A549 (cell line): Measurements from ENCODE around the gene PUM1. TPM values are rescaled to one million over a fixed set of nuclear protein-coding genes. Genes with fewer than 3 reads are reported as not detected.

Experiments
- ATAC-seq, 2 experiments: fragments of 200-7000 bp in 1 of 2; fragments of >200 bp in 1 of 2; cut with Nextera tagmentation in 1 of 2; cut with Tn5 transposase in 1 of 2; 3 replicates each; pipeline versions ENCODE4 v1.8.0 to v1.9.1; 2018 to 2020; ENCODE audit warnings: mild to moderate bottlenecking in 1 of 2, moderate library complexity in 1 of 2
- CTCF ChIA-PET: fragments of 300-600 bp; sonication (Branson Sonifier 250); formaldehyde crosslinking; extraction: SDS; loops from one replicate; lab custom pipeline; 2021; ENCODE audit warnings: antibody characterized with exemption, inconsistent platforms; lab: Yijun Ruan, JAX
- POLR2A ChIA-PET: fragments of 350-600 bp; formaldehyde crosslinking; extraction: SDS; loops from one replicate; lab custom pipeline; 2021; ENCODE audit warnings: antibody characterized with exemption, inconsistent platforms; lab: Yijun Ruan, JAX
- DNase-seq, 2 experiments: peaks; one replicate each; pipeline versions ENCODE4 v3.0.0 to v3.0.0-alpha.2; 2011 to 2016; ENCODE audit warnings: low read depth in 1 of 2, low spot score in 1 of 2
- FAIRE-seq: peaks from 2 replicates; lab custom pipeline; 2011; peaks lifted over from hg19 to GRCh38; lab: Jason Lieb, UNC
- H3K27ac ChIP-seq, 2 experiments: fragments of >200 bp; sonication (Bioruptor Twin); formaldehyde crosslinking; 3 replicates each; pipeline ENCODE4 v1.5.1; 2016 to 2017
- H3K4me1 ChIP-seq: fragments of >200 bp; sonication (Bioruptor Twin); formaldehyde crosslinking; 3 replicates; pipeline ENCODE4 v1.6.1; 2016
- H3K4me2 ChIP-seq: fragments of >200 bp; sonication (Bioruptor Twin); formaldehyde crosslinking; 3 replicates; pipeline ENCODE4 v1.6.1; 2016
- H3K4me3 ChIP-seq: fragments of >200 bp; sonication (Bioruptor Twin); formaldehyde crosslinking; 3 replicates; pipeline ENCODE4 v1.5.1; 2016
- H3K9me3 ChIP-seq: fragments of >200 bp; sonication (Bioruptor Twin); formaldehyde crosslinking; 3 replicates; pipeline ENCODE4 v1.6.1; 2016
- BCL3 ChIP-seq: fragments of >200 bp; sonication (Bioruptor Twin); formaldehyde crosslinking; IDR thresholded peaks from 3 replicates; pipeline ENCODE4 v1.6.1; 2016
- CBX2 ChIP-seq: fragments of 200-600 bp; sonication (generic); IDR thresholded peaks from 2 replicates; pipeline ENCODE4 v1.6.1; 2016; ENCODE audit warnings: low read depth, mild to moderate bottlenecking, borderline replicate concordance
- E2F6 ChIP-seq: IDR thresholded peaks from 2 replicates; pipeline ENCODE4 v1.6.1; 2012; ENCODE audit warnings: low read depth, borderline replicate concordance
- ESRRA ChIP-seq: fragments of 150-350 bp; IDR thresholded peaks from 2 replicates; pipeline ENCODE4 v1.6.1; 2014; ENCODE audit warnings: mild to moderate bottlenecking, low read length, borderline replicate concordance
- FOSB ChIP-seq: fragments of 250-450 bp; sonication (Bioruptor Pico); IDR thresholded peaks from 2 replicates; pipeline ENCODE4 v1.5.0; 2020; ENCODE audit warnings: mild to moderate bottlenecking, moderate library complexity
- GATA3 ChIP-seq: IDR thresholded peaks from 2 replicates; pipeline ENCODE4 v1.6.1; 2012; ENCODE audit warnings: borderline replicate concordance
- HDAC2 ChIP-seq: fragments of 200-600 bp; sonication (generic); IDR thresholded peaks from 2 replicates; pipeline ENCODE4 v1.6.1; 2016
- HEYL ChIP-seq: fragments of 250-450 bp; sonication (Bioruptor Pico); IDR thresholded peaks from 2 replicates; pipeline ENCODE4 v1.8.0; 2021; ENCODE audit warnings: mild to moderate bottlenecking, moderate library complexity
- HOXA7 ChIP-seq: fragments of 250-450 bp; sonication (Bioruptor Pico); IDR thresholded peaks from 2 replicates; pipeline ENCODE4 v1.5.0; 2020; ENCODE audit warnings: mild to moderate bottlenecking, moderate library complexity
- HOXB13 ChIP-seq: fragments of 250-450 bp; sonication (Bioruptor Pico); IDR thresholded peaks from 2 replicates; pipeline ENCODE4 v1.5.0; 2020; ENCODE audit warnings: low read depth, mild to moderate bottlenecking, moderate library complexity
- JUN ChIP-seq, 2 experiments: fragments of >200 bp; sonication (Bioruptor Twin); formaldehyde crosslinking; IDR thresholded peaks; 2 replicates in 1 of 2; 3 replicates in 1 of 2; pipeline ENCODE4 v1.6.1; 2016 to 2017
- KDM5A ChIP-seq: fragments of 200-600 bp; sonication (generic); IDR thresholded peaks from 2 replicates; pipeline ENCODE4 v1.6.1; 2016; ENCODE audit warnings: antibody characterized with exemption, mild to moderate bottlenecking
- MAFK ChIP-seq: fragments of 450-650 bp; IDR thresholded peaks from 2 replicates; pipeline ENCODE4 v1.6.1; 2014; ENCODE audit not compliant: partially characterized antibody
- MAX ChIP-seq: IDR thresholded peaks from 2 replicates; pipeline ENCODE4 v1.6.1; 2012
- NFE2L2 ChIP-seq: fragments of 150-350 bp; conservative IDR thresholded peaks from 2 replicates; pipeline ENCODE4 v1.6.1; 2014; ENCODE audit warnings: low read length
- NPAS2 ChIP-seq: fragments of 250-450 bp; sonication (Bioruptor Pico); IDR thresholded peaks from 2 replicates; pipeline ENCODE4 v1.8.0; 2022; ENCODE audit warnings: mild to moderate bottlenecking, moderate library complexity, borderline replicate concordance
- POLR2A ChIP-seq: IDR thresholded peaks from 2 replicates; pipeline ENCODE4 v1.6.1; 2012; ENCODE audit warnings: mild to moderate bottlenecking, low read length
- RAD21 ChIP-seq, 2 experiments: fragments of >200 bp in 1 of 2; sonication (Bioruptor Twin) in 1 of 2; formaldehyde crosslinking in 1 of 2; IDR thresholded peaks in 1 of 2; conservative IDR thresholded peaks in 1 of 2; 2 replicates in 1 of 2; 3 replicates in 1 of 2; pipeline ENCODE4 v1.6.1; 2012 to 2018; ENCODE audit warnings: inconsistent platforms in 1 of 2
- RFX5 ChIP-seq: fragments of 450-650 bp; IDR thresholded peaks from 2 replicates; pipeline ENCODE4 v1.7.1; 2014; ENCODE audit warnings: antibody characterized with exemption, mild to moderate bottlenecking, moderate library complexity
- RNF2 ChIP-seq: fragments of 200-600 bp; sonication (generic); IDR thresholded peaks from 2 replicates; pipeline ENCODE4 v1.6.1; 2016; ENCODE audit warnings: low read depth, mild to moderate bottlenecking, antibody characterized with exemption, moderate library complexity, borderline replicate concordance
- SREBF2 ChIP-seq: fragments of 450-650 bp; IDR thresholded peaks from 2 replicates; pipeline ENCODE4 v1.6.1; 2014; ENCODE audit warnings: mild to moderate bottlenecking, moderate library complexity
- TFCP2L1 ChIP-seq: fragments of 250-450 bp; sonication (Bioruptor Pico); IDR thresholded peaks from 2 replicates; pipeline ENCODE4 v1.5.0; 2021; ENCODE audit warnings: mild to moderate bottlenecking
- ZC3H11A ChIP-seq: fragments of 450-650 bp; IDR thresholded peaks from 2 replicates; pipeline ENCODE4 v1.6.1; 2014; ENCODE audit warnings: antibody characterized with exemption, mild to moderate bottlenecking
- WGBS: methylation state at CpG from one replicate; pipeline ENCODE4 v1.1.6; 2017; ENCODE audit errors: missing lambda C conversion rate; 5-methylcytosine and 5-hydroxymethylcytosine counted together
- polyA plus RNA-seq, 4 experiments: library from polyadenylated mRNA; depleted of rRNA in 3 of 4; stranded (reverse); fragments of >200 nt; fragmentation: RNase III in 1 of 4; extraction: RNeasy Plus Mini Kit Qiagen cat#74134 plus additional on column Dnase treatment in 1 of 4; gene quantifications; 2 replicates in 3 of 4; 3 replicates in 1 of 4; pipeline ENCODE4 v1.2.3, GENCODE V29; 2011 to 2017

The PUM1 gene
- polyA plus RNA-seq, 2 of the 4 experiments (the other 2 are of a cell fraction) = 30.2 to 55.3 TPM

GRCh38 chr1:30984991-30985503 is 80.5 kb downstream of the PUM1 start:
- DNase-seq = no peak
- POLR2A ChIA-PET = no interaction called here
- TF ChIP-seq NFE2L2 = no peak
- no peak for TF ChIP-seq GATA3
- Histone ChIP-seq H3K4me1 (peaks cover 23% of the 10 kb centered on the region), H3K4me2 (no peak overlapping the region), H3K9me3 (no peaks in the 10 kb centered on the region), H3K27ac (no peak overlapping the region), H3K4me3 (no peak overlapping the region)
- WGBS = 86% methylated on average over 4 of the region's 4 CpGs
- CTCF ChIA-PET = interaction anchor here (1.1 kb wide), 1 partner anchor 16 kb away, joined by 3 read pairs; no protein-coding TSS in a partner anchor
- FAIRE-seq = no peak
- ATAC-seq = no peak

GRCh38 chr1:30984165-30984889 is 81.2 kb downstream of the PUM1 start:
- ChIA-PET POLR2A (no interaction called here), CTCF (interaction anchor here (1.1 kb wide), 1 partner anchor 15 kb away, joined by 3 read pairs; no protein-coding TSS in a partner anchor)
- peaks cover 23% of the 10 kb centered on the region for H3K4me1 ChIP-seq
- DNase-seq = no peak
- 93% methylated on average over 4 of the region's 4 CpGs for WGBS
- H3K4me3 ChIP-seq = no peak overlapping the region
- TF ChIP-seq SREBF2 = no peak
- no peak for TF ChIP-seq POLR2A
- TF ChIP-seq KDM5A = no peak
- TF ChIP-seq RAD21 (conservative IDR thresholded peaks at IDR 0.05 in 1 of 2, IDR thresholded peaks at IDR 0.05 in 1 of 2) = no peak
- no peak for TF ChIP-seq ZC3H11A
- no peak for TF ChIP-seq NFE2L2
- TF ChIP-seq ESRRA = no peak
- no peak for TF ChIP-seq RNF2
- no peak for TF ChIP-seq RFX5
- no peak for TF ChIP-seq HOXA7
- no peak for TF ChIP-seq JUN (IDR thresholded peaks at IDR 0.05)
- no peak for TF ChIP-seq HDAC2
- no peak for TF ChIP-seq BCL3
- TF ChIP-seq MAX = no peak
- no peak for FAIRE-seq
- no peak overlapping the region for H3K27ac ChIP-seq
- no peaks in the 10 kb centered on the region for H3K9me3 ChIP-seq
- ATAC-seq = no peak
- H3K4me2 ChIP-seq = no peak overlapping the region

- H3K4me2 ChIP-seq = no peak overlapping the region
- no peak for DNase-seq
- TF ChIP-seq TFCP2L1 (CRISPR knock-in tag) = no peak
- TF ChIP-seq HOXB13 (CRISPR knock-in tag) = no peak
- no peak for TF ChIP-seq HEYL
- no peak for TF ChIP-seq FOSB (CRISPR knock-in tag)
- no peak for TF ChIP-seq BCL3
- no peak for TF ChIP-seq CBX2
- no peak for TF ChIP-seq NPAS2 (CRISPR knock-in tag)
- TF ChIP-seq HOXA7 = no peak
- no peak for TF ChIP-seq E2F6
- no peak for TF ChIP-seq MAX
- no peak for TF ChIP-seq SREBF2
- TF ChIP-seq ESRRA = no peak
- TF ChIP-seq MAFK = no peak
- TF ChIP-seq, all 56 proteins: peak for 0
- no peak overlapping the region for H3K27ac ChIP-seq
- ChIA-PET POLR2A (no interaction called here), CTCF (no interaction called here)
- WGBS = 92% methylated on average over 1 of the region's 1 CpG
- H3K4me1 ChIP-seq = peaks cover 10% of the 10 kb centered on the region
- ATAC-seq = no peak
- H3K4me3 ChIP-seq = no peak overlapping the region
- FAIRE-seq = no peak
- H3K9me3 ChIP-seq = no peaks in the 10 kb centered on the region
These were observed 82.6 kb downstream of the PUM1 start for GRCh38 chr1:30982937-30983336.
